DND-41 (cell line): Measurements from ENCODE around the gene PRCC.

Experiments used
- CTCF ChIP-seq: IDR thresholded peaks from 2 replicates; pipeline ENCODE4 v1.5.1; 2012; ENCODE audit warnings: borderline replicate concordance, low read length, moderate library complexity, mild to moderate bottlenecking; ENCODE audit not compliant: poor library complexity, severe bottlenecking; ENCODE audit errors: extremely low read depth
- EZH2 ChIP-seq: IDR thresholded peaks from 3 replicates; pipeline ENCODE4 v1.6.1; 2012; ENCODE audit warnings: borderline replicate concordance, low read depth, mild to moderate bottlenecking, moderate library complexity, low read length, inconsistent platforms; ENCODE audit not compliant: severe bottlenecking

GRCh38 chr1:156849151-156849496 is 81.8 kb downstream of the PRCC start:
- TF ChIP-seq CTCF (no peak), EZH2 (no peak)
